HepG2 (cell line): ENCODE data around the gene VAPA. TPM values are rescaled to one million over a fixed set of nuclear protein-coding genes. Genes with fewer than 3 reads are reported as not detected.

Experiments
- DNMT1 ChIP-seq: sonication (generic); formaldehyde crosslinking; IDR thresholded peaks from 2 replicates; pipeline ENCODE4 v1.5.1; 2020; ENCODE audit warnings: mild to moderate bottlenecking, missing genetic modification reagents
- IKZF1 ChIP-seq: fragments of 450-650 bp; IDR thresholded peaks from 2 replicates; pipeline ENCODE4 v1.7.1; 2016
- JUN ChIP-seq: sonication (generic); formaldehyde crosslinking; IDR thresholded peaks from 2 replicates; pipeline ENCODE4 v1.4.0; 2020; ENCODE audit warnings: mild to moderate bottlenecking, missing genetic modification reagents
- MAZ ChIP-seq, 2 experiments: sonication (generic) in 1 of 2; formaldehyde crosslinking in 1 of 2; IDR thresholded peaks; 2 replicates each; pipeline versions ENCODE4 v1.5.0 to v1.6.1; 2012 to 2020; ENCODE audit warnings: low read depth in 2 of 2, mild to moderate bottlenecking in 2 of 2, borderline replicate concordance in 1 of 2, improper control_type of control experiment in 1 of 2, low read length in 1 of 2, missing genetic modification reagents in 1 of 2, moderate library complexity in 1 of 2
- MYC ChIP-seq: sonication (generic); formaldehyde crosslinking; IDR thresholded peaks from 2 replicates; pipeline ENCODE4 v1.9.0; 2021; ENCODE audit warnings: missing genetic modification reagents, borderline replicate concordance
- NKX3-1 ChIP-seq: sonication (generic); formaldehyde crosslinking; IDR thresholded peaks from 2 replicates; pipeline ENCODE4 v1.5.0; 2020; ENCODE audit warnings: missing genetic modification reagents
- RAD51 ChIP-seq: fragments of 450-650 bp; IDR thresholded peaks from 2 replicates; pipeline ENCODE4 v1.6.1; 2016; ENCODE audit warnings: borderline replicate concordance
- SALL1 ChIP-seq: sonication (generic); formaldehyde crosslinking; IDR thresholded peaks from 2 replicates; pipeline ENCODE4 v1.8.0; 2022; ENCODE audit warnings: mild to moderate bottlenecking, missing genetic modification reagents
- SOX13 ChIP-seq, 3 experiments: fragments of 450-650 bp in 1 of 3; sonication (generic) in 1 of 3; formaldehyde crosslinking in 1 of 3; IDR thresholded peaks in 2 of 3; conservative IDR thresholded peaks in 1 of 3; 2 replicates each; pipeline versions ENCODE4 v1.5.0 to v1.6.1; 2016 to 2020; ENCODE audit warnings: antibody characterized with exemption in 1 of 3, mild to moderate bottlenecking in 1 of 3, missing compliant biosample characterization in 1 of 3, missing genetic modification reagents in 1 of 3, moderate library complexity in 1 of 3
- SRY ChIP-seq: sonication (generic); formaldehyde crosslinking; IDR thresholded peaks from 2 replicates; pipeline ENCODE4 v1.8.0; 2022; ENCODE audit warnings: mild to moderate bottlenecking, missing genetic modification reagents
- SUZ12 ChIP-seq: fragments of 150-350 bp; IDR thresholded peaks from 2 replicates; pipeline ENCODE4 v1.6.1; 2014; ENCODE audit warnings: low read depth, low read length
- ZKSCAN5 ChIP-seq: sonication (generic); formaldehyde crosslinking; IDR thresholded peaks from 2 replicates; pipeline ENCODE4 v1.5.1; 2020; ENCODE audit warnings: mild to moderate bottlenecking, missing genetic modification reagents
- ZNF562 ChIP-seq: sonication (generic); formaldehyde crosslinking; IDR thresholded peaks from 2 replicates; pipeline ENCODE4 v1.8.0; 2022; ENCODE audit warnings: missing genetic modification reagents, borderline replicate concordance
- ZNF619 ChIP-seq: sonication (generic); formaldehyde crosslinking; IDR thresholded peaks from 2 replicates; pipeline ENCODE4 v1.4.0; 2020; ENCODE audit warnings: mild to moderate bottlenecking, missing genetic modification reagents
- polyA plus RNA-seq, 8 experiments: library from polyadenylated mRNA; depleted of rRNA in 3 of 8; stranded (reverse) in 7 of 8; unstranded in 1 of 8; fragments of >200 nt; fragmentation: Illumina TruSeq in 4 of 8; extraction: Trizol in 4 of 8; gene quantifications; 2 replicates each; pipeline versions ENCODE4 v1.2.1 to v1.2.3, GENCODE V29; 2011 to 2016; ENCODE audit warnings: low read depth in 4 of 8, missing spikeins in 1 of 8, mixed read lengths in 1 of 8; ENCODE audit not compliant: insufficient read depth in 1 of 8
- total RNA-seq, 5 experiments: library from RNA; depleted of rRNA; stranded (reverse); fragments of >200 nt; fragmentation: Illumina TruSeq; extraction: Trizol; gene quantifications; 2 replicates each; pipeline ENCODE4 v1.2.3, GENCODE V29; 2016; ENCODE audit warnings: low read depth in 1 of 5
- TF ChIP-seq, protein P1 (sequence below): sonication (generic); formaldehyde crosslinking; IDR thresholded peaks from 2 replicates; pipeline ENCODE4 v1.5.0; 2020; ENCODE audit warnings: mild to moderate bottlenecking, missing genetic modification reagents
- TF ChIP-seq, protein P2 (sequence below): sonication (generic); formaldehyde crosslinking; IDR thresholded peaks from one replicate; pipeline ENCODE4 v1.5.1; 2020; ENCODE audit warnings: mild to moderate bottlenecking, missing genetic modification reagents; ENCODE audit errors: not compliant biosample characterization

VAPA gene
- total and polyA plus RNA-seq, 2 of the 13 experiments (the other 11 are each of a cell fraction or from before 2014, with no cell fraction given), result 167 to 294 TPM

DNA sequence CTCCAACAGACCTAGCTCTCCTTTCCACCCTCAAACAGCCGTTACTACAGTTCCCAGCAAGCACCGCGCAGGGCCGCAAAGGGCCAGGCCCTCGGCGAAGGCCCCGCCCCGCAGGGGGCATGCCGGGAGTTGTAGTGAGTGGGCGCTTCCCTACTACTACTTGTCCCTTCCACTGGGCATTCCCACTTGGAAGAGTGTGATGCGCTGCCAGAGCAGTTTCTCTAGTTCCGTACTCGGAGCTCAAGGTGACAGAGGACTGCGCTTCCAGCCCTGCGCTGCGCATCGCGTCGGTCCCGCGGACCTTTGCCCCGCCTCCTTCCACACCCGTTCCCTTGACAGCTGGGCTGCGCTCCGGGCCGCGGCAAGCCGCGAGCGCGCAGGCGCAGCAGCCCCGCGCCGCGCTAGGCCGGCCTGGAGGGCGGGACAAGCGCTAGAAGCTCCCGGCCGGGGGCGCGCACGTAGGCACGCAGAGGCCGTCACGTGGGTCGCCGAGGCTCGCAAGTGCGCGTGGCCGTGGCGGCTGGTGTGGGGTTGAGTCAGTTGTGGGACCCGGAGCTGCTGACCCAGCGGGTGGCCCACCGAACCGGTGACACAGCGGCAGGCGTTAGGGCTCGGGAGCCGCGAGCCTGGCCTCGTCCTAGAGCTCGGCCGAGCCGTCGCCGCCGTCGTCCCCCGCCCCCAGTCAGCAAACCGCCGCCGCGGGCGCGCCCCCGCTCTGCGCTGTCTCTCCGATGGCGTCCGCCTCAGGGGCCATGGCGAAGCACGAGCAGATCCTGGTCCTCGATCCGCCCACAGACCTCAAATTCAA, at the start of gene VAPA (continued):
- no peak; the same call in 1 of the 2 replicates for TF ChIP-seq ZNF619 (CRISPR knock-in tag)
- TF ChIP-seq ZKSCAN5 (CRISPR knock-in tag), result no peak
- no peak for TF ChIP-seq ZNF562 (CRISPR knock-in tag)
- TF ChIP-seq SOX13 (IDR thresholded peaks at IDR 0.05), result no peak
- no peak for TF ChIP-seq SOX13 (CRISPR knock-in tag; conservative IDR thresholded peaks at IDR 0.05 in 1 of 2, IDR thresholded peaks at IDR 0.05 in 1 of 2)
- no peak; the same call in 1 of the 2 replicates for TF ChIP-seq JUN (CRISPR knock-in tag)
- TF ChIP-seq SUZ12, result peak; percentile 88
- TF ChIP-seq, protein P1, sequence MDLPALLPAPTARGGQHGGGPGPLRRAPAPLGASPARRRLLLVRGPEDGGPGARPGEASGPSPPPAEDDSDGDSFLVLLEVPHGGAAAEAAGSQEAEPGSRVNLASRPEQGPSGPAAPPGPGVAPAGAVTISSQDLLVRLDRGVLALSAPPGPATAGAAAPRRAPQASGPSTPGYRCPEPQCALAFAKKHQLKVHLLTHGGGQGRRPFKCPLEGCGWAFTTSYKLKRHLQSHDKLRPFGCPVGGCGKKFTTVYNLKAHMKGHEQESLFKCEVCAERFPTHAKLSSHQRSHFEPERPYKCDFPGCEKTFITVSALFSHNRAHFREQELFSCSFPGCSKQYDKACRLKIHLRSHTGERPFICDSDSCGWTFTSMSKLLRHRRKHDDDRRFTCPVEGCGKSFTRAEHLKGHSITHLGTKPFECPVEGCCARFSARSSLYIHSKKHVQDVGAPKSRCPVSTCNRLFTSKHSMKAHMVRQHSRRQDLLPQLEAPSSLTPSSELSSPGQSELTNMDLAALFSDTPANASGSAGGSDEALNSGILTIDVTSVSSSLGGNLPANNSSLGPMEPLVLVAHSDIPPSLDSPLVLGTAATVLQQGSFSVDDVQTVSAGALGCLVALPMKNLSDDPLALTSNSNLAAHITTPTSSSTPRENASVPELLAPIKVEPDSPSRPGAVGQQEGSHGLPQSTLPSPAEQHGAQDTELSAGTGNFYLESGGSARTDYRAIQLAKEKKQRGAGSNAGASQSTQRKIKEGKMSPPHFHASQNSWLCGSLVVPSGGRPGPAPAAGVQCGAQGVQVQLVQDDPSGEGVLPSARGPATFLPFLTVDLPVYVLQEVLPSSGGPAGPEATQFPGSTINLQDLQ (CRISPR knock-in tag), result peak; percentile 76; the same call in 1 of the 2 replicates
- TF ChIP-seq DNMT1, result no peak
- TF ChIP-seq RAD51, result 0 out of 2 replicates have a peak, but pooled peaks have one; percentile 24
- peak; percentile 16; the same call in 1 of the 2 replicates for TF ChIP-seq MAZ (IDR thresholded peaks at IDR 0.05; ENCODE audit: borderline replicate concordance, low read depth, low read length)
- peak; percentile 45 for TF ChIP-seq MAZ (CRISPR knock-in tag; IDR thresholded peaks at IDR 0.05; ENCODE audit: low read depth)
- no peak for TF ChIP-seq IKZF1
- peak; percentile 84; the same call in 1 of the 2 replicates for TF ChIP-seq MYC (CRISPR knock-in tag)
- no peak for TF ChIP-seq NKX3-1 (CRISPR knock-in tag)
- TF ChIP-seq, protein P2, sequence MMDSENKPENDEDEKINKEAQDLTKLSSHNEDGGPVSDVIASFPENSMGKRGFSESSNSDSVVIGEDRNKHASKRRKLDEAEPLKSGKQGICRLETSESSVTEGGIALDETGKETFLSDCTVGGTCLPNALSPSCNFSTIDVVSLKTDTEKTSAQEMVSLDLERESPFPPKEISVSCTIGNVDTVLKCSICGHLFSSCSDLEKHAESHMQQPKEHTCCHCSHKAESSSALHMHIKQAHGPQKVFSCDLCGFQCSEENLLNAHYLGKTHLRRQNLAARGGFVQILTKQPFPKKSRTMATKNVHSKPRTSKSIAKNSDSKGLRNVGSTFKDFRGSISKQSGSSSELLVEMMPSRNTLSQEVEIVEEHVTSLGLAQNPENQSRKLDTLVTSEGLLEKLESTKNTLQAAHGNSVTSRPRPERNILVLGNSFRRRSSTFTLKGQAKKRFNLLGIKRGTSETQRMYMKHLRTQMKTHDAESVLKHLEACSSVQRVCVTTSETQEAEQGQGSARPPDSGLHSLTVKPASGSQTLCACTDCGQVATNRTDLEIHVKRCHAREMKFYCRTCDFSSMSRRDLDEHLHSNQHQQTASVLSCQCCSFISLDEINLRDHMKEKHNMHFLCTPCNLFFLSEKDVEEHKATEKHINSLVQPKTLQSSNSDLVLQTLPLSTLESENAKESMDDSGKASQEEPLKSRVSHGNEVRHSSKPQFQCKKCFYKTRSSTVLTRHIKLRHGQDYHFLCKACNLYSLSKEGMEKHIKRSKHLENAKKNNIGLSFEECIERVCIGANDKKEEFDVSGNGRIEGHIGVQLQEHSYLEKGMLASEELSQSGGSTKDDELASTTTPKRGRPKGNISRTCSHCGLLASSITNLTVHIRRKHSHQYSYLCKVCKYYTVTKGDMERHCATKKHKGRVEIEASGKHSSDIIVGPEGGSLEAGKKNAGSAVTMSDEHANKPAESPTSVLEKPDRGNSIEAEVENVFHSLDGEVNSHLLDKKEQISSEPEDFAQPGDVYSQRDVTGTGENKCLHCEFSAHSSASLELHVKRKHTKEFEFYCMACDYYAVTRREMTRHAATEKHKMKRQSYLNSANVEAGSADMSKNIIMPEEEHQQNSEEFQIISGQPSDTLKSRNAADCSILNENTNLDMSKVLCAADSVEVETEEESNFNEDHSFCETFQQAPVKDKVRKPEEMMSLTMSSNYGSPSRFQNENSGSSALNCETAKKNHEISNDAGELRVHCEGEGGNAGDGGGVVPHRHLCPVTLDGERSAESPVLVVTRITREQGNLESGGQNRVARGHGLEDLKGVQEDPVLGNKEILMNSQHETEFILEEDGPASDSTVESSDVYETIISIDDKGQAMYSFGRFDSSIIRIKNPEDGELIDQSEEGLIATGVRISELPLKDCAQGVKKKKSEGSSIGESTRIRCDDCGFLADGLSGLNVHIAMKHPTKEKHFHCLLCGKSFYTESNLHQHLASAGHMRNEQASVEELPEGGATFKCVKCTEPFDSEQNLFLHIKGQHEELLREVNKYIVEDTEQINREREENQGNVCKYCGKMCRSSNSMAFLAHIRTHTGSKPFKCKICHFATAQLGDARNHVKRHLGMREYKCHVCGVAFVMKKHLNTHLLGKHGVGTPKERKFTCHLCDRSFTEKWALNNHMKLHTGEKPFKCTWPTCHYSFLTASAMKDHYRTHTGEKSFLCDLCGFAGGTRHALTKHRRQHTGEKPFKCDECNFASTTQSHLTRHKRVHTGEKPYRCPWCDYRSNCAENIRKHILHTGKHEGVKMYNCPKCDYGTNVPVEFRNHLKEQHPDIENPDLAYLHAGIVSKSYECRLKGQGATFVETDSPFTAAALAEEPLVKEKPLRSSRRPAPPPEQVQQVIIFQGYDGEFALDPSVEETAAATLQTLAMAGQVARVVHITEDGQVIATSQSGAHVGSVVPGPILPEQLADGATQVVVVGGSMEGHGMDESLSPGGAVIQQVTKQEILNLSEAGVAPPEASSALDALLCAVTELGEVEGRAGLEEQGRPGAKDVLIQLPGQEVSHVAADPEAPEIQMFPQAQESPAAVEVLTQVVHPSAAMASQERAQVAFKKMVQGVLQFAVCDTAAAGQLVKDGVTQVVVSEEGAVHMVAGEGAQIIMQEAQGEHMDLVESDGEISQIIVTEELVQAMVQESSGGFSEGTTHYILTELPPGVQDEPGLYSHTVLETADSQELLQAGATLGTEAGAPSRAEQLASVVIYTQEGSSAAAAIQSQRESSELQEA (CRISPR knock-in tag), result no peak
- peak; percentile 83; the same call in 1 of the 2 replicates for TF ChIP-seq SRY (CRISPR knock-in tag)
- peak; percentile 64 for TF ChIP-seq SALL1
